CD4-positive, alpha-beta T cell treated with Interleukin-6 for 4 hours (primary cell): ENCODE data around the gene ADAM23.

ENCODE experiments used
- DNase-seq: peaks from one replicate; pipeline ENCODE4 v3.0.0-alpha.2; 2020; ENCODE audit warnings: mixed read lengths

The ADAM23 gene

GRCh38 chr2:206569470-206569869 lies 126.1 kb downstream of the ADAM23 start:
- DNase-seq, result no peak

- no peak for DNase-seq
Observed at GRCh38 chr2:206570199-206570598, 126.9 kb downstream of the ADAM23 start.

DNA sequence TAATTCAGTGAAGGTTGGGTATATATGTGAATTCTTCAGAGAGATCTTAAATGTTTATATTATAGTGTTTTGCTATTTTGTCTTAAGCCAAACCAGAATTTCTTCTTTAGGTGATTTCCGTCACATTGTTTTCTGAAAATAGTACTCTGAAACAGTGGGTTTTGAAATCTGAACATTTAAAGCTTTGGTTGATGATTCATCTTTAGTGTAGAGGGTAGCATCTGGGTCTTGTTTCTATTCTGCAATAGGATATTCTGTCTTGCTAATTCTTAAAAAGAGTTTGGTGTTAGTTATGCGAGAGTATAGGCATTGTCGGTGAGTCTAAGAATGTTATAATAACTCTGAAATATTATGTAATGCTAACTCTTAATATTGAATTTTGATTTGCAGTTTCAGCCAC lies 129.4 kb downstream of the ADAM23 start:
- no peak for DNase-seq

DNA sequence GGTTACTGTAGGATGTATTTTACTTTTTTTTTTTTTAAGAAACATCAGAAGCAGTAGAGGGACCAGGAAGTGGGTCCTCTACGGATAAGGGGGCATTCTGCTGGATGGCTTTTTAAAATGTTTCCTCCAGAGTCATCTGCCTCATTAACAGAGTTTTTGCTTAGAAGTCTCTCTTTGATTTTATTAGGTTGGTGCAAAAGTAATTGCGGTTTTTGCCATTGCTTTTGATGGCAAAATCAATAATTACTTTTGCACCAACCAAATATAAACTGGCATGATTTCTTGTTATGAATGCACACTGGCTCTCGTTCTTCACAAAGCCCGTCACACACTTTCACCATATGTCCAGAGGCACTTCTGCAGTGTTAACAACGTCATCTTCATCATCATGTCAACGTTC lies 130.5 kb downstream of the ADAM23 start:
- no peak for DNase-seq

GRCh38 chr2:206584323-206585116 lies 141.2 kb downstream of the ADAM23 start:
- no peak for DNase-seq

DNA sequence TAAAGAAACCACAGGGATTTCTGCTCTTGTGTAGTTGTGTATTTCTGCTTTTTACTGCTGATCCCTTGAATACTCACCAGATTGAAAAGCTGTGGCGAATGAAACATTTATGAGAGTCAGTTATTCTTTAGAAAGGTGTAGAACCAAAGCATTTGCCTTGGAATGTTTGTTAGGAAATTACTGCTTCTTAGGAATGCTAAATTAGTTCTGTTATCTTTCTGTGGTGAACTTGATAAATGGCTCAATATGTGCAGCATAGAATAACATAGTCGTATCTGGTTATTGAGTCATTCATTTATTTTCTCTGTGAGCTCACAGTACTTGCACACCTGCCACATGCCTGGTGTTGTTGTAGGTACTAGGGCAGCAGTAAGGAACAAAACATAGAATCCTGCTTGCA lies 142.0 kb downstream of the ADAM23 start:
- DNase-seq, result no peak

DNA sequence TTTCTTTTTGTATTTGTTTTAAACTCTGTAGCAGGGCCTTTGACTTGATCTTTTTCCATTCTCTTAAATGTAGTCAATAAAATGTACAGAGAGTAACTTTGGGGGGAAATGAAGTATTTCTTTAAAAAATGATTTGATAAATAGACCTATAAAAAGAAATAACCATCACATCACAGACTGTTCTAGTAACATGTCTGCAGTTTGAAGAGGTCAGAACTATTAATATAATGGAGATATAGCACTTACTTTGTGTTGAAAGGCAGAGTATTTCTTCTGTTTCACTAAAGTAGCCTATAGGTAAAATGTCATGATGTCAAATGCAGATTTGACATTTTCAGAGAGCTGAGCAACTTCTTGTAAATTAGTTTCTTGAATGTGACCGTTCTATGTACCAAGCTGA lies 143.3 kb downstream of the ADAM23 start:
- DNase-seq, result no peak

GRCh38 chr2:206597717-206598218 lies 154.4 kb downstream of the ADAM23 start:
- DNase-seq, result no peak

DNA sequence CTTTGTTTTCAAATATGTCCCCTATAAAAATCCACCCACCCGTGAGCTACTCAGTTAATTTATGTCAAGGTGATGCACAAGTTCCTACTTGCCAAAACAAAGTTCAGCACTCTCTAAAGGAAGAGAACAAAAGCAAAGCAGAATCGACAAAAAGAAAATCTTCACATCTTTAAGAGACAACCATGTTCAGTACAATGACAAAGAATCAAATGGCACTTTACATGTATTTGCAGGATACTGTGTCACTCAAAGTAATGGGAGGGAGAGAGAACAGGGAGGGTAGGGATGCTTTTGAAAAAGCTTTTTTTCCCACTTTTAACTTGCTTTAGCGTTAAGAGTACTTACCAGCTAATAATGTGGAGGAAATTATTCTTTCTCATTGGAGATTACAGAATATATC lies 159.9 kb downstream of the ADAM23 start:
- no peak for DNase-seq

- DNase-seq, result no peak
Observed at GRCh38 chr2:206610451-206610850, 167.1 kb downstream of the ADAM23 start.

DNA sequence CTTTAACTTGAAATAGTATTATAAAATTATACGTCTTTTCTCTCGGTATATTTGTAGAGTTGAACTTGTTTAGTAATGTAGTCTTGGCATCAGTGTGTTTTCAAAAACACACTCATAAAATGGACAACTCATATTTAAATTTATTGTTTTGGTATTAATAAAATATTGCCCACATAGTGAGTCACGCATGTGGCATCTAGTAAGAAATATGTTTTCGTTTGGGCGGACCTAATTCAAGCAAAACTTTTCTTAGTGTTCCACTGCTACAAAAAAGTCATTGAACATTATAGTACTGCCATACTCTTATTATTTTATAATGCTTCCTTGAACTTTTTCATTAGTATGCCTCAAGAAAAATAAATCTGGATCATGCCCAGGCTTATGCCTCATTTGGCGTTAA lies 167.9 kb downstream of the ADAM23 start:
- no peak for DNase-seq

GRCh38 chr2:206611736-206612135 lies 168.4 kb downstream of the ADAM23 start:
- no peak for DNase-seq

GRCh38 chr2:206614811-206615210 lies 171.5 kb downstream of the ADAM23 start:
- no peak for DNase-seq

DNA sequence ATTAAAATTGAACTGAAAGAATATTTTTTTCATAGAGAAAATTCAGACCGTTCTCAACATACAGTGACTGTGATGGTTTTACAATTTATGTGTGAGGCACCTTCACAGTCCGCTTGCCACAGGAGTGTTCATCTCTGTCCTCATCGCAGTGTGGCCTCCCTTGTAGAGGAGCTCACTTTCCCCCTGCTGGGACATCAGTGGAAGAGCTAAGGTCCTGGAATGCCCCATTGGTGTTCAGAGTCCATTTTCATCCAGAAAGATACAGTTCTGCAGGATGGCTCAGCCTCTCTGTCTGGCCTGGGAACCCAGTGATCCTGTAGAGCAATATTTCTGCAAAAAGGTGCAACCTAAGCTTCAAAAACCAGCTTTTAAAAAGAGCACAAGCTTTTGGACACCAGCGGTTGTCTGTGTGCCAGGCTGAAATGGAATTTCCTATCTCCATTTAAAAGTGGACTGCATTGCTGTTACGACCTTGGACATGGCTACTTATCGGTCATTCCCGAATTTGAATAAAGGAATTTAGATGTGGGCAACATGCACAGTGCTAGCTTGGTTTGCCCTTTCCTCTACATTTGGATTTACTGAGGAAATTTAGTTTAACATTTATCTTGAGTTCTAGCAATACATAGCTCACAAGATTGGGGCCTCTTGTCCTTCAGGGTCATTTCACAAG lies 172.2 kb downstream of the ADAM23 start:
- DNase-seq, result no peak

- DNase-seq, result no peak
Observed at GRCh38 chr2:206616151-206616550, 172.8 kb downstream of the ADAM23 start.

DNA sequence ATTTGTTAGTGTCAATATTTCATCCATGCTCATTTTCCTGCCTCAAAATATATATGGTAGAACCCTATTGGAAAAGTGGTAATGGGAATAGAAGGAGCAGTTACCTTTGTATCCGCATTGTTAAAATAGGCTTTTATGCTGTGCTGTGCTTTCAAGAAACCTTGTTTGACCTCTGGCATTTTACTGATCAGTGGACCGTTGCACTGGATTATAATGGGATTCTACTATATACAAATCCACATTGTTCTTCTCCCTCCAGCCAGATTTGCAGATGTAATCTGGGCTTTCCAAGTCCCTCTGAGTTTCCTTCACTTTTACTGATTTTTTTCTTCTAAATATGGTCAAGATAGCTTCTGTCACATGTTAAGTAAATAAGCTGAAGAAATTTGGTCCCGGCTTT lies 175.7 kb downstream of the ADAM23 start:
- DNase-seq, result no peak

DNA sequence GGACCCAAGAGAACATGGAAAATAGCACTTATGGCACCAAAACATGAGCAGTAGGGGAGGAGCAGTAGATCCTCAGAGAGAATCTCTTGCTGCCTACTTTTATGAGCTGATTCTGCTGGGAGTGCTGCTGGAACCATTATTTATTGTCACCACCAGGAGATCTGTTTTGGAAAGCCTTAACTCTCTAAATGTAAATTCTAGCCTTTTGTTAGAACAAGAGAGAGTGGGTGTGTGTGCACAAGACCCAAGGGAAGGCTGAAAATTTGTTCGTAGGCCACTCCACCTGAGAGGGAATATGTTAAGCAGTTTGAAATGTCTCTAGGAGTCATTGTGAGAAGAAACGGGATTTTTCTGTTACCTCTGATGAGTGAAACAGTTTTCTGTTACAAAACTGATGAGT lies 182.8 kb downstream of the ADAM23 start:
- DNase-seq, result no peak

- no peak for DNase-seq
Observed at GRCh38 chr2:206627632-206628031, 184.3 kb downstream of the ADAM23 start.

GRCh38 chr2:206631340-206631739 lies 188.0 kb downstream of the ADAM23 start:
- no peak for DNase-seq

DNA sequence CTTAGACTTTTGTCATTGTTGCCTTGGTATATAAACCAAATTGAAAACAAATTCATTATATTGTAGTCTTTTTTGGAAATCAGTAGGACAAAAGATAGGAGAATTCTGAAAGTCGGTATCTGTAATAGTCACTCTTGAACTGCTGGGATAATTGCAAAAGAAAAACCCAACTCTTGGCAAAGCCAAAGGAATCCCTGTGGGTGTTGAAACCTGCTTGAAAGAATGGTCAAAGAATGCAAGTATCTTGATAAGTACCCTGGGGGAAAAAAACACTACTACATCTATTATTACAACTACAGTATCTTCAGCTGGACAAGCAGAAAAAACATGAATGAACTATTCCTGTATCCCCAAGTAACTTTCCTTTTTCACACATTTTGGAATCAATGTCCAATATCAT lies 191.7 kb downstream of the ADAM23 start:
- DNase-seq, result no peak

- no peak for DNase-seq
Observed at GRCh38 chr2:206639636-206640035, 196.3 kb downstream of the ADAM23 start.

DNA sequence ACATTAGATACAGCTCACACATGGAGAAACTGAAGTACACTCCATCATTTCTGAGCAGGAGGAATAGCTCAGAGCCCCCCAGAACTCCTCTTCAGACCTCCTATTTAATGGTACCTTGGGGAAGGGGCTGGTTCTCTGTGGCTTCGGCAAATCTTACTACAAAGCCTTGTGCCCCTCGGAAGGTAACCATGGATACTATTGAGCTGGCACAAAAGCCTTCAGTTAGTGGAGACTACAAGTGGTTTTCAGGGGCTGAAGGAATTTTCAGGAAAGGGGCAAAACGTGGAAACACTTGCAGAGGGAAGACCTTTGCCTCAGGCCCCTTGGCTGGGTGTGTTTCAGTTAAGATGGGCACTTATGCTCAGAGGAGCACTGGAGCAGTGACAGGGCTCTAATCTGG lies 197.9 kb downstream of the ADAM23 start:
- DNase-seq, result no peak

- DNase-seq, result no peak
Observed at GRCh38 chr2:206642075-206643025, 199.0 kb downstream of the ADAM23 start, which contains the start of gene FAM237A. TSS of gene FAM237A (plus strand) at chr2:206642487. CDS start at chr2:206644237, 1,750 bp downstream.
